AG10803 (cell line): ENCODE measurements around the gene ABHD13.

Experiments
- DNase-seq: peaks from one replicate; pipeline ENCODE4 v3.0.0; 2010; ENCODE audit warnings: low read depth
- H3K4me3 ChIP-seq: 2 replicates; pipeline ENCODE4 v1.5.1; 2011; ENCODE audit warnings: mild to moderate bottlenecking, low read length, control low read depth
- CTCF ChIP-seq: conservative IDR thresholded peaks from 2 replicates; pipeline ENCODE4 v1.5.1; 2011; ENCODE audit warnings: mild to moderate bottlenecking, low read length, control low read depth, inconsistent platforms

The ABHD13 gene

GRCh38 chr13:108188260-108188659 is 29.9 kb upstream of the ABHD13 start:
- no peak for TF ChIP-seq CTCF
- H3K4me3 ChIP-seq = no peak overlapping the region
- no peak for DNase-seq

- no peak for TF ChIP-seq CTCF
- H3K4me3 ChIP-seq = no peak overlapping the region
- no peak for DNase-seq
Observed at GRCh38 chr13:108190897-108191296, 27.3 kb upstream of the ABHD13 start.

GRCh38 chr13:108193806-108194205 is 24.4 kb upstream of the ABHD13 start:
- DNase-seq = no peak
- TF ChIP-seq CTCF = no peak
- H3K4me3 ChIP-seq = no peak overlapping the region

- H3K4me3 ChIP-seq = no peak overlapping the region
- no peak for TF ChIP-seq CTCF
- DNase-seq = no peak
Observed at GRCh38 chr13:108194435-108194936, 23.7 kb upstream of the ABHD13 start.

GRCh38 chr13:108195146-108195545 is 23.0 kb upstream of the ABHD13 start:
- TF ChIP-seq CTCF = no peak
- no peak overlapping the region for H3K4me3 ChIP-seq
- DNase-seq = peak; percentile 50

GRCh38 chr13:108195861-108196260 is 22.3 kb upstream of the ABHD13 start:
- TF ChIP-seq CTCF = no peak
- no peak overlapping the region for H3K4me3 ChIP-seq
- no peak for DNase-seq

GRCh38 chr13:108200781-108201398 is 17.3 kb upstream of the ABHD13 start:
- no peak for TF ChIP-seq CTCF
- no peak for DNase-seq
- no peak overlapping the region for H3K4me3 ChIP-seq
